HFF-Myc (cell line): ENCODE data around the gene PRDM15.

ENCODE experiments used
- DNase-seq: peaks from one replicate; pipeline ENCODE4 v3.0.0-alpha.2; 2011; ENCODE audit warnings: low read depth; ENCODE audit errors: extremely low read depth
- H3K4me3 ChIP-seq: replicated peaks from 2 replicates; pipeline ENCODE4 v1.5.1; 2011; ENCODE audit warnings: low read depth, mild to moderate bottlenecking, control low read depth, low read length
- TF ChIP-seq, protein P1 (sequence below): IDR thresholded peaks from 2 replicates; pipeline ENCODE4 v1.5.1; 2012; ENCODE audit warnings: mild to moderate bottlenecking, low read depth, low read length, control low read depth; ENCODE audit errors: missing control alignments

The PRDM15 gene

DNA sequence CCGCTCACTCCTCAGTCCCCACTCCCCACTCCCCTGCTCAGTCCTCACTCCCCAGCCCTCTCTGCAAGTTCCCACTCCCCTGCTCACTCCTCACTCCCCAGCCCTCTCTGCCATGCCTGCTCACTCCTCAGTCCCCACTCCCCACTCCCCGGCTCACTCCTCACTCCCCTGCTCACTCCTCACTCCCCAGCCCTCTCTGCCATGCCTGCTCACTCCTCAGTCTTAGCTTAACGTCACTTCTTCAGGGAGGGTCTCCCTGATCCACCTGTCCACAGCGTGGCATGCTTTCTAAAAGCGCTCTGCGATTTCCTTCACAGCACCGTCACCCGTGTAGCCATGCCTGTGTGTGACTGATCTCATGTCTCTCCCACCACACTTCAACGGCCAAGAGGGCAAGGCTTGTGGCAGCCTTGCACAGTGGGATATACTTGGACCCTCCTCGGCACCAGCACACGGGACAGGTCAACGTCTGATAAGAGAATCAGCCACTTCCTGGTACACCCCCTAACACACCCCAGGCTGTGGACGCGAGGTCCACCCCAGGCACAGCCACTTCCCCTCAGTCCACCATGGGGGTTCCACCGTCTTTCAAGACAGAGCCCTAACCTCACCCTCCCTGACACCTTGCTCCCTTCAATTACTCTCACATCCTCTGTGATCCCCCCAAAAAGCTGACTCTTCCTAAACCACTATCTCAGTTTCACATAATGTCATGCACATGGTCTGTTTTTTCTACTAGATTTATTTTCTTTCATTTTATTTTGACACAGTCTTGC lies 14.0 kb downstream of the PRDM15 start:
- TF ChIP-seq, protein P1, sequence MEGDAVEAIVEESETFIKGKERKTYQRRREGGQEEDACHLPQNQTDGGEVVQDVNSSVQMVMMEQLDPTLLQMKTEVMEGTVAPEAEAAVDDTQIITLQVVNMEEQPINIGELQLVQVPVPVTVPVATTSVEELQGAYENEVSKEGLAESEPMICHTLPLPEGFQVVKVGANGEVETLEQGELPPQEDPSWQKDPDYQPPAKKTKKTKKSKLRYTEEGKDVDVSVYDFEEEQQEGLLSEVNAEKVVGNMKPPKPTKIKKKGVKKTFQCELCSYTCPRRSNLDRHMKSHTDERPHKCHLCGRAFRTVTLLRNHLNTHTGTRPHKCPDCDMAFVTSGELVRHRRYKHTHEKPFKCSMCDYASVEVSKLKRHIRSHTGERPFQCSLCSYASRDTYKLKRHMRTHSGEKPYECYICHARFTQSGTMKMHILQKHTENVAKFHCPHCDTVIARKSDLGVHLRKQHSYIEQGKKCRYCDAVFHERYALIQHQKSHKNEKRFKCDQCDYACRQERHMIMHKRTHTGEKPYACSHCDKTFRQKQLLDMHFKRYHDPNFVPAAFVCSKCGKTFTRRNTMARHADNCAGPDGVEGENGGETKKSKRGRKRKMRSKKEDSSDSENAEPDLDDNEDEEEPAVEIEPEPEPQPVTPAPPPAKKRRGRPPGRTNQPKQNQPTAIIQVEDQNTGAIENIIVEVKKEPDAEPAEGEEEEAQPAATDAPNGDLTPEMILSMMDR, result no peak
- no peak for DNase-seq
- no peak overlapping the region for H3K4me3 ChIP-seq

DNA sequence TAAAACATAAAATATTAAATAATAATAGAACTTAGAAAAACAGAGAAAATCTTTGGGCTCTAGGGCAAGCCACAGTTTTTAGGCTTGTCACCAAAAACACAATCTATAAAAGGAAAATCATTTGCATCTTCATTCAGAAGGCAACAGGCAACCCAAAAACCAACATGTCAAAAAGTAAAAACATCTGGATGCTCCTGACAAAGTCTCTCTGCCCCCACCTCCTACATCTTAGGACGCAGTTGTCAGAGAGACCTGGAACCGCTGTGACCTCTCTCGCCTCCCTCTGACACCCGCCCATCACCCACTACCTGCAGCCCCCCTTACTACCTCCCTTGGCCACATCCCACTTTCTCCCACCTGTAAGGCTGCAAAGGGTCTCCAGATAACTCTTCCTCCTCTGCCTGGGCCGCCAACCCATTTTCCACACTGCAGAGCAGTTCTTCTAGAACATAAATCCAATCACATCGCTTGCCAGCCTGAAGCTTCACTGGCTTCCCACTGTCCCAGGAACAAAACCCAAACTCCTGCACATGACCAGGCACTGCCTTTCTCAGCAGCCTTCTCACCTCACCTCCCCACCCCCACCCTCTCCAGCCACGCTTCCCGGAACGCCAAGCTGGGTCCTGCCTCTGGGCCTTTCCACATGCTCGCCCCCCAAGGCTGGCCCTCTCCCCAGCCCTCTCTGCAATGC lies 14.7 kb downstream of the PRDM15 start:
- H3K4me3 ChIP-seq, result no peak overlapping the region
- TF ChIP-seq, protein P1, result no peak

DNA sequence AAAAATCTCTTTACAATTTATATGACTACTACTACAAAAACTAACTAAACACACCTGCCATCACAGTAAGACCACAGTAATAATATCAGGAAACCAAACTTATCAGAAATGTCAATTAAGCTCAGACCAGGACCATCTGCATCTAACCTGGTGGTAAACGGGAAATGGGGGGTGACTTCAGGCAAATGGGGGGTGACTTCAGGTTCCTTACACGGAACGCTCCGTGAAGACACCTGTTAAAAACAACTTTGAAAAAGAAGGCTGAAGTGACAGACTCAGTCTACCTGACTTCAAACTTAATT lies 15.8 kb downstream of the PRDM15 start:
- TF ChIP-seq, protein P1, result no peak
- no peak for DNase-seq
- no peak overlapping the region for H3K4me3 ChIP-seq

More for the DNA sequence above, 14.7 kb downstream of the PRDM15 start:
- no peak for DNase-seq

DNA sequence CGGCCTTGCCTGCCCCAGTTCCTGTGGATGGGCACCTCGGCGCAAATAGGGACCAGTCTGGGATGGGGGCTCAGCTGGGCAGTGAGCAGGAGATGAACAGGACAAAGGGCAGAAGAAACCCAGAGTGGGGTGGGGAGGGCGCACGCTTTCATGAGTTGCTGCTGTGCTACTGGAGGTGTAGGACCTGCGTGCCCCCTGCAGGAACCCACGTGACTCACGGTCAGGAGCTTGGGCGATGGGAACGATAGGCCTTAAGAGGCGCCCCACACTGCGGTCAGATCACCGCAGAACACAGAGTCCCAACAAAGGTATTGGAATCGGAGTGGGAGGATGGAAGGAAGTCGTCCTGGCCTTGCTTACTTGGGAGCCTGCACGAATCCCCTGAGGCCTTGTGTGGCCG lies 17.2 kb downstream of the PRDM15 start:
- DNase-seq, result no peak
- no peak overlapping the region for H3K4me3 ChIP-seq
- TF ChIP-seq, protein P1, result no peak

DNA sequence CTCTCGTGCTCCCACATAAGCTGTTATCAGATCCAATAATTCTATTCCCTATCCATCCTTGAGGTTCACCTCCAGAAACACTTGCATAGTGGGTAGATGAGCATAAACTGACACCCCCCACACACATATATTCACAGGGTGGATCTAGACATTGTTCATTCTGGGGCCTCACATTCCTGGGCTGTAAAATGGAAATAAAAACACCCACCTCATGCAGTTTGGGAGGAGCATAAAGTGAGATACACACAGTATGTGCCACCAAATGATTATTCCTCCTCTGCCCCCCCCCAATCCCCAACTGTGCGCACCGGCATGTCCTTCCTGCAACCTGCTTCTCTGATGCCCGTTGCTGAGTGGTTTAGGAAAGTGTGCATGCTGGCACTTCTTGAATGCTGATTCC lies 17.9 kb downstream of the PRDM15 start:
- DNase-seq, result no peak
- TF ChIP-seq, protein P1, result no peak
- no peak overlapping the region for H3K4me3 ChIP-seq

DNA sequence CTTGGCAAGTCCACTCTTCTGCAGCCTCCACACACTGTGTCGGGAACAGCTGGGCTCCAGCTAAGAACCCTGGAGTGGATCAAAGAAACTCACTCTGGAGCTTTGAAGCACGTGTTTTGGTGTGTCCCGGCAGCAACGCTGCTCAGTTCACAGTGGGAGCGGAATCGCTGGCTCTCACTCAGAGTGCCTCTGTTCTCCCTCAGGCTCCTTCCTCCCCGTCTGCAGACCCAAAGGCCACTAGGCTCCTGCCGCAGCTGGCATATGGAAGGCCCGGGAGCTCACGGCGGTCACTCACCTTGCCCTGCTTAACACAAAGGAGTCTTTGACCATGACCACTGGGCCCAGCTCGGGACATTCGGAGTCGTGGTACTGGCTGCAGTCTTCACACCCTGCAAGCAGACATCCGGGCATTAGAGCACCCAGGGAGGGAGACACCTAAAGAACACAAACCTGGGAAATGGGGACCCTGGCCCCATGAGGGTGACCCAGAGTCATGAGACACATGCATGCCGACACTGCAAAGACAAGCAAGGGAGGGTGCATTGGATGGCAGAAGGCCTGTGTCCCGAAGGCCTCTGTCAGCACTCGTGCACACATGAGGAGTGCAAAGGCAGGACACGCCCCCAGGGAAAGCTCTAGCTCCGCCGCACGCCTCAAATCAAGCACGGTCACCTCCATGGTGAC lies 19.7 kb downstream of the PRDM15 start:
- TF ChIP-seq, protein P1, result no peak
- H3K4me3 ChIP-seq, result no peak overlapping the region
- no peak for DNase-seq
